H7 (cell line): ENCODE measurements around the gene TMEM209. TPM values are rescaled to one million over a fixed set of nuclear protein-coding genes. Genes with fewer than 3 reads are reported as not detected.
"Not testable (repeated sequence)": the region's sequence is repeated elsewhere in the genome, so short reads cannot be mapped to it uniquely, and the experiment has no call there.

ENCODE experiments used
- DNase-seq: peaks from one replicate; pipeline ENCODE4 v3.0.0; 2012
- H3K27me3 ChIP-seq: 2 replicates; pipeline ENCODE4 v1.6.0; 2011; ENCODE audit warnings: mild to moderate bottlenecking, low read length; ENCODE audit not compliant: control insufficient read depth, insufficient read depth
- H3K36me3 ChIP-seq: replicated peaks from 2 replicates; pipeline ENCODE4 v1.5.1; 2011; ENCODE audit warnings: low read length; ENCODE audit not compliant: control insufficient read depth, insufficient read depth
- H3K4me3 ChIP-seq: 2 replicates; pipeline ENCODE4 v1.5.1; 2011; ENCODE audit warnings: low read depth, mild to moderate bottlenecking, control low read depth, low read length, moderate library complexity; ENCODE audit not compliant: insufficient read depth
- total RNA-seq: library from RNA; depleted of rRNA; stranded (reverse); fragments of >200 nt; shearing (Covaris generic); gene quantifications from 2 replicates; pipeline ENCODE4 v1.2.3, GENCODE V29; 2014

Gene TMEM209
- total RNA-seq, 1 experiment from 2014 or later: 25.1 TPM

DNA sequence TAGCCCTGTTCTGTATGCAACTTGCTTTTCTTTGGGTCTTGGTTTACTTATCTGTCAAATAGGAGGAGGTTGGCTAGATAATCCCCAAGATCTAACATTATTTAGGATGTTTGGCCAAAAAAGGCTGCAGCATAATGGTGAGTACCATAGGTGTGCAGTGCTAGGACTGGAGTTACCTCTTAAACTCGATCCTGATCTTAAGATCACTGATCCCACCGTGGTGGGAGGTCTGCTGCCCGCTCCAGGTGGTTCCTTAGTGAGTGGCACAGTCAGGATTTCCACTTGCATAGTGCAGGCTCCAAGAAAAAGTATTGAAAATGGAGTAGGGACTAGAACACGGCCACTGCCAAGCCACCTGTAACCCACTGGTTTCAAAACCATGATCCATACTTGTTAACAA lies 68.0 kb downstream of the TMEM209 start:
- H3K4me3 ChIP-seq: no peak overlapping the region
- no peak for DNase-seq
- no peaks in the 10 kb centered on the region for H3K36me3 ChIP-seq
- peaks cover 11% of the 10 kb centered on the region for H3K27me3 ChIP-seq

- H3K4me3 ChIP-seq: no peak overlapping the region
- no peak for DNase-seq
- H3K36me3 ChIP-seq: no peaks in the 10 kb centered on the region
- peaks cover 11% of the 10 kb centered on the region for H3K27me3 ChIP-seq
These were observed 68.5 kb downstream of the TMEM209 start for GRCh38 chr7:130136579-130137167.

- DNase-seq: no peak
- Histone ChIP-seq H3K4me3 (no peak overlapping the region), H3K36me3 (no peaks in the 10 kb centered on the region), H3K27me3 (peaks cover 3% of the 10 kb centered on the region)
These were observed 69.7 kb downstream of the TMEM209 start for GRCh38 chr7:130135208-130136205.

- DNase-seq: no peak
- H3K27me3 ChIP-seq: no peaks in the 10 kb centered on the region; the same call in 1 of the 2 replicates
- H3K36me3 ChIP-seq: peaks cover 2% of the 10 kb centered on the region
- no peak overlapping the region for H3K4me3 ChIP-seq
These were observed 70.5 kb downstream of the TMEM209 start for GRCh38 chr7:130134726-130135125.

DNA sequence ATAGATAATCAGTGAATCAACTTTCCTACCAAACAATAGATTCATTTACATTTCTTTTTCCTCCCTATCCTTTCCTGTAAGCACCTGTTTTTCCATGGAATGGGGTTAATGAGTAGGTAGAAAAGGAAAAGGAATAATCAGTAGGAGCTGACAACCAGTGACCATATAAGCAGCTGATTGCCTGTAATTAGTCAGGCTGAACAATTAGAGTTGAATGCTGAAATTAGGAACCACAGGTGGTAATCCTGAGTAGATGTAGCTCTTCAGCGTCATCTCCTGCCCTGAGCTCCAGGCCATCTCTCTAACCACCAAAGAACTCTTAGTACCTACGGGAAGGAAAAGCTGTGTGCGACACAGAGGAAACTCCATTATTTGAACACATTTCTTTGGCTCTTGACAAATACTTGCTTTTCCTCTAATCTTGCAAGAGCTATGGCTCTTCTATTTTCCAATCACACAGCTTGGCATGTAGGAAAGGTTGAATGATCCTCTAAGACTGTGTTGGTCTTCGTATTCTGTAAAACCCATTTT lies 71.0 kb downstream of the TMEM209 start:
- peaks cover 2% of the 10 kb centered on the region for H3K36me3 ChIP-seq
- DNase-seq: no peak
- no peak overlapping the region for H3K4me3 ChIP-seq
- H3K27me3 ChIP-seq: no peaks in the 10 kb centered on the region

GRCh38 chr7:130133029-130133782 lies 72.0 kb downstream of the TMEM209 start:
- no peaks in the 10 kb centered on the region for H3K27me3 ChIP-seq
- no peak overlapping the region for H3K4me3 ChIP-seq
- no peak for DNase-seq
- H3K36me3 ChIP-seq: peaks cover 2% of the 10 kb centered on the region

- DNase-seq: no peak
- no peak overlapping the region for H3K4me3 ChIP-seq
- no peaks in the 10 kb centered on the region for H3K27me3 ChIP-seq
These were observed 73.0 kb downstream of the TMEM209 start for GRCh38 chr7:130131964-130132875.

GRCh38 chr7:130131191-130131834 lies 73.9 kb downstream of the TMEM209 start:
- no peaks in the 10 kb centered on the region for H3K27me3 ChIP-seq
- no peak for DNase-seq
- H3K4me3 ChIP-seq: no peak overlapping the region
- peaks cover 2% of the 10 kb centered on the region for H3K36me3 ChIP-seq

More at GRCh38 chr7:130131964-130132875, 73.0 kb downstream of the TMEM209 start:
- peaks cover 2% of the 10 kb centered on the region for H3K36me3 ChIP-seq

- no peak for DNase-seq
- no peaks in the 10 kb centered on the region for H3K27me3 ChIP-seq
- H3K36me3 ChIP-seq: peaks cover 2% of the 10 kb centered on the region
- no peak overlapping the region for H3K4me3 ChIP-seq
These were observed 76.2 kb downstream of the TMEM209 start for GRCh38 chr7:130129011-130129411.

GRCh38 chr7:130127821-130128317 lies 77.3 kb downstream of the TMEM209 start:
- DNase-seq: no peak
- no peak overlapping the region for H3K4me3 ChIP-seq
- no peaks in the 10 kb centered on the region for H3K27me3 ChIP-seq
- peaks cover 2% of the 10 kb centered on the region for H3K36me3 ChIP-seq

GRCh38 chr7:130127404-130127803 lies 77.8 kb downstream of the TMEM209 start:
- peaks cover 4% of the 10 kb centered on the region for H3K36me3 ChIP-seq
- H3K27me3 ChIP-seq: no peaks in the 10 kb centered on the region
- DNase-seq: no peak
- H3K4me3 ChIP-seq: no peak overlapping the region

DNA sequence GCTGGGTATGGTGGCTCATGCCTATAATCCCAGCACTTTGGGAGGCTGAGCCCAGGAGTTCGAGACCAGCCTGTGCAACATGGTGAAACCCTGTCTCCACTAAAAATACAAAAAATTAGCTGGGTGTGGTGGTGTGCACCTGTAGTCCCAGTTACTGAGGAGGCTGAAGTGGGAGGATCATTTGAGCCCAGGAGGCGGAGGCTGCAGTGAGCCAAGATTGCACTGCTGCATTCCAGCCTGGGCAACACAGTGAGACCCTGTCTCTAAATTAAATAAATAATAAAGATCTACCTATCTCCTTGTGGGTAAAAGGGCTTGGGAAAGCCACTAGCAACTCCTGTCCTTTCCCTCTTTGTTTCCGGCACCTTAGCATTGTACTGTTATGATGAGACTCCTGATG lies 78.4 kb downstream of the TMEM209 start:
- H3K27me3 ChIP-seq, H3K4me3 ChIP-seq, H3K36me3 ChIP-seq, DNase-seq: not testable (repeated sequence)

GRCh38 chr7:130124711-130125110 lies 80.5 kb downstream of the TMEM209 start:
- DNase-seq: no peak
- Histone ChIP-seq H3K27me3 (no peaks in the 10 kb centered on the region), H3K36me3 (peaks cover 2% of the 10 kb centered on the region), H3K4me3 (no peak overlapping the region)
